ENCODE measurements around the gene GOLT1A.

- no peak for TF ChIP-seq CTCF (IDR thresholded peaks at IDR 0.05; ENCODE audit: low read length)
- no peak for TF ChIP-seq EZH2 (IDR thresholded peaks at IDR 0.05; ENCODE audit: borderline replicate concordance, low read length)
These were observed 51.9 kb downstream of the GOLT1A start for GRCh38 chr1:204161609-204162493.
